Smooth muscle cell (in vitro differentiated cells): ENCODE results near the gene CAMK2D. TPM values are rescaled to one million over a fixed set of nuclear protein-coding genes. Genes with fewer than 3 reads are reported as not detected.

Experiments
- DNase-seq: peaks from one replicate; lab custom pipeline; 2025; ENCODE audit not compliant: unreplicated experiment; lab: John Stamatoyannopoulos, UW
- H2AFZ ChIP-seq: fragments of 200-600 bp; sonication (generic); 2 replicates; pipeline ENCODE4 v1.6.0; 2016; ENCODE audit warnings: antibody characterized with exemption, low read depth, mild to moderate bottlenecking
- H3F3A ChIP-seq: fragments of 200-600 bp; sonication (generic); 2 replicates; pipeline ENCODE4 v1.6.0; 2017; ENCODE audit warnings: antibody characterized with exemption, low read depth
- H3K27ac ChIP-seq: fragments of 200-600 bp; sonication (generic); 2 replicates; pipeline ENCODE4 v1.5.1; 2016; ENCODE audit warnings: low read depth, mild to moderate bottlenecking
- H3K27me3 ChIP-seq: fragments of 200-600 bp; sonication (generic); 2 replicates; pipeline ENCODE4 v1.6.1; 2016; ENCODE audit warnings: low read depth, mild to moderate bottlenecking
- H3K36me3 ChIP-seq: fragments of 200-600 bp; sonication (generic); 2 replicates; pipeline ENCODE4 v1.5.1; 2016; ENCODE audit warnings: low read depth
- H3K4me1 ChIP-seq: fragments of 200-600 bp; sonication (generic); 2 replicates; pipeline ENCODE4 v1.5.1; 2016; ENCODE audit warnings: low read depth
- H3K4me2 ChIP-seq: fragments of 200-600 bp; sonication (generic); 2 replicates; pipeline ENCODE4 v1.6.0; 2016; ENCODE audit warnings: mild to moderate bottlenecking
- H3K4me3 ChIP-seq: fragments of 200-600 bp; sonication (generic); 2 replicates; pipeline ENCODE4 v1.5.1; 2016; ENCODE audit warnings: mild to moderate bottlenecking
- H3K79me2 ChIP-seq: fragments of 200-600 bp; sonication (generic); 2 replicates; pipeline ENCODE4 v1.6.0; 2016; ENCODE audit warnings: low read depth, mild to moderate bottlenecking
- H3K9ac ChIP-seq: fragments of 200-600 bp; sonication (generic); 2 replicates; pipeline ENCODE4 v1.6.0; 2016; ENCODE audit warnings: low read depth
- H3K9me3 ChIP-seq: fragments of 200-600 bp; sonication (generic); replicated peaks from 2 replicates; pipeline ENCODE4 v1.5.1; 2016; ENCODE audit warnings: low read depth
- H4K20me1 ChIP-seq: fragments of 200-600 bp; sonication (generic); 2 replicates; pipeline ENCODE4 v1.6.0; 2016; ENCODE audit warnings: low read depth
- CTCF ChIP-seq: fragments of 200-600 bp; sonication (generic); IDR thresholded peaks from 2 replicates; pipeline ENCODE4 v1.5.1; 2017; ENCODE audit warnings: borderline replicate concordance, mild to moderate bottlenecking, antibody characterized with exemption; ENCODE audit not compliant: insufficient read depth, poor library complexity, severe bottlenecking
- WGBS: methylation state at CpG from one replicate; pipeline ENCODE4 v1.1.7; 2016; ENCODE audit warnings: low lambda C conversion rate; 5-methylcytosine and 5-hydroxymethylcytosine counted together
- polyA plus RNA-seq: library from polyadenylated mRNA; unstranded; fragments of >200 nt; fragmentation: Nextera tagmentation; extraction: Ambion mirVana; gene quantifications from 2 replicates; pipeline ENCODE4 v1.2.1, GENCODE V29; 2016
- total RNA-seq: library from RNA; depleted of rRNA; stranded (reverse); fragments of >200 nt; gene quantifications from 2 replicates; pipeline ENCODE4 v1.2.3, GENCODE V29; 2014

CAMK2D gene
- total and polyA plus RNA-seq, 2 experiments from 2014 or later: 17.2 to 36.0 TPM

DNA sequence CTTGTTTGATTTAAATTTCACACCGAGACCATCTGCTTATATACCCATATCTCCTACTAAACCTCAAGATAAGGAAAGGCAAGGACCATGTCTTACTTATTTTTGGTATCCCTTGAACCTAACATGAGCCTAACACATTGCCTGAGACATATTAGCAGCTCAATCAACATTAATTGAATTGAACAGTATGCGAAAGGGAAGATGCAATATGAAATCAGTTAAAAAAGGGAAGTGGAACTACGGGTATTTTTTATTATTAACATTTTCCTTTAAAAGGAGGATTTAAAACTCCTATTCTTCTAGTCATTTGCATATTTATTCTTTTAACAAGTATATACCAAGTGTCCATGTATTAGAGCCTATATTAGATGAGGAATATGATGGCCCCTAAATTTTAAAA, 197.0 kb downstream of the CAMK2D start:
- Histone ChIP-seq H3K27me3 (no peaks in the 10 kb centered on the region), H3K79me2 (no peaks in the 10 kb centered on the region), H3K4me1 (peaks cover 19% of the 10 kb centered on the region), H3K4me3 (no peak overlapping the region), H3F3A (no peaks in the 10 kb centered on the region), H3K9me3 (no peaks in the 10 kb centered on the region), H2AFZ (no peak overlapping the region), H3K27ac (peak overlapping the region; percentile 18), H3K4me2 (peak overlapping the region; percentile 45), H4K20me1 (no peaks in the 10 kb centered on the region), H3K36me3 (no peaks in the 10 kb centered on the region), H3K9ac (no peak overlapping the region)
- 82% methylated on average over 3 of the region's 3 CpGs for WGBS
- TF ChIP-seq CTCF: no peak
- DNase-seq: no peak

DNA sequence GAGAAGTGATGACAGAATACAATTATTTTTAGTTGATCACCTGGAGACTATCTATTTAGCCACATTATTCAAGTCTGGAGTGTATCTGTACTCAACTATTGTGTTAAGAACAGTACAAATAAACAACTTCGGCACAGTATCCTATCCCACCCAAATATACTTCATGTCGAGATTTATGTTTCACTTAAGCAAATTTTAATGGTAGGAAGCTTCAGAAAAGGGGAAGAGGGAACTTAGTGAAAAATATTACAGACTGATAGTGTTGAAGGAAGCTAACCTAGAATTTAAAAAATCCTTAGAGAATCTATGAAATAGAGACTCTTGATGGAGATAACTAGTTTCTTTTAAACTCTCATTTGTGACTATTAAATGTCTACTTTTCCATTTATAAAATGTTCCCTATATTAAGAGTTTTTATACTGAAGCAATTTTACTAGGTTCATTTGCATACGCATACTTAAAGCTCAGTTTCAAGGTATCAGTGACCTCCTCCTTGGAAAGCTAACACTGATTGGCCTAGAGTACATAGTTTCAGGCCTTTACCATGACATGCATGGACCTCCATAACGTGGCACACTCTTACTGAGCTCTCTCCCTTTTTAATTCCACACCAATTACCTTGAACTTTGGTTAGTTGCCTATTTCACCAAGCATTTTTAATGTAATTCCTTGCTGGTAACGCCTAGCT, 197.7 kb downstream of the CAMK2D start:
- no peak for TF ChIP-seq CTCF
- Histone ChIP-seq H4K20me1 (no peaks in the 10 kb centered on the region), H3K9ac (no peak overlapping the region), H3K4me3 (no peak overlapping the region), H3K36me3 (no peaks in the 10 kb centered on the region), H3K9me3 (no peaks in the 10 kb centered on the region), H3K4me1 (peaks cover 19% of the 10 kb centered on the region), H3K27me3 (no peaks in the 10 kb centered on the region), H3K79me2 (no peaks in the 10 kb centered on the region), H3F3A (no peaks in the 10 kb centered on the region), H3K4me2 (no peak overlapping the region), H2AFZ (no peak overlapping the region), H3K27ac (no peak overlapping the region)
- 97% methylated on average over 5 of the region's 5 CpGs for WGBS
- DNase-seq: no peak

DNA sequence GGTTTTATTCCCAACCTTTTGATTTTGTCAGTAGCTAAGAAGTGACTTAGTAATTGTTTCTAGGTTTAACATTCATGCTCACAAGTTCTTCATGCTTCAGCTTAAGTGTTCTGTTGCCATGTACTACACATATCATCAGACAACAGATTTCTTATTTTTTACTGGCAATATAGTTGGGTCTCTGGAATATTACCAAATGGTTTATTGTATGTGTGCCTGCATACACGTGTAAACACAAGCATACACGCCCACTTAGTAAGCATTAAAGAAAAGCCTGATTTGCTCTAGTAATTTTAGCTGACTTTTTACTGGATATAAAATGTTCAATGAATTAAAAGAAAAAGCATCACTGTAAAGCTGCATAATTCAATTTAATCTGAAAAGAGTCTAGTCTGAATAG, 199.8 kb downstream of the CAMK2D start:
- H3K9ac ChIP-seq: peak overlapping the region; percentile 67
- peak overlapping the region; percentile 49 for H3K4me2 ChIP-seq
- H3F3A ChIP-seq: no peaks in the 10 kb centered on the region
- 75% methylated on average over 2 of the region's 2 CpGs for WGBS
- no peak for DNase-seq
- peaks cover 19% of the 10 kb centered on the region for H3K4me1 ChIP-seq
- H2AFZ ChIP-seq: no peak overlapping the region
- no peak overlapping the region for H3K4me3 ChIP-seq
- H3K27me3 ChIP-seq: no peaks in the 10 kb centered on the region
- no peaks in the 10 kb centered on the region for H3K36me3 ChIP-seq
- no peaks in the 10 kb centered on the region for H3K9me3 ChIP-seq
- no peak for TF ChIP-seq CTCF
- no peaks in the 10 kb centered on the region for H4K20me1 ChIP-seq
- H3K79me2 ChIP-seq: no peaks in the 10 kb centered on the region
- peak overlapping the region; percentile 89 for H3K27ac ChIP-seq

GRCh38 chr4:113561092-113561491, 200.4 kb downstream of the CAMK2D start:
- 48% methylated on average over 2 of the region's 2 CpGs for WGBS
- DNase-seq: no peak
- Histone ChIP-seq H2AFZ (peak overlapping the region; percentile 26), H3K9ac (peak overlapping the region; percentile 67), H3K9me3 (no peaks in the 10 kb centered on the region), H3K27ac (peak overlapping the region; percentile 89), H3K27me3 (no peaks in the 10 kb centered on the region), H4K20me1 (no peaks in the 10 kb centered on the region), H3K36me3 (no peaks in the 10 kb centered on the region), H3K4me2 (peak overlapping the region; percentile 49), H3K79me2 (no peaks in the 10 kb centered on the region), H3K4me3 (no peak overlapping the region), H3K4me1 (peaks cover 19% of the 10 kb centered on the region), H3F3A (no peaks in the 10 kb centered on the region)
- TF ChIP-seq CTCF: no peak
